DOHH2 (cell line): ENCODE data around the gene KCNK5.

Experiments used
- H3F3A ChIP-seq: fragments of 200-600 bp; sonication (generic), shearing (Covaris generic); 2 replicates; pipeline ENCODE4 v1.6.0; 2016; ENCODE audit warnings: antibody characterized with exemption, mild to moderate bottlenecking; ENCODE audit not compliant: control insufficient read depth, insufficient read depth
- H3K27ac ChIP-seq: fragments of 200-600 bp; sonication (generic); 2 replicates; pipeline ENCODE4 v1.5.1; 2014; ENCODE audit warnings: low read depth, mild to moderate bottlenecking, low read length, moderate library complexity
- H3K27me3 ChIP-seq: fragments of 200-600 bp; sonication (generic); 2 replicates; pipeline ENCODE4 v1.6.1; 2014; ENCODE audit warnings: mild to moderate bottlenecking, low read length, mixed read lengths; ENCODE audit not compliant: control insufficient read depth
- H3K36me3 ChIP-seq: fragments of 200-600 bp; sonication (generic); 2 replicates; pipeline ENCODE4 v1.6.1; 2014; ENCODE audit warnings: mild to moderate bottlenecking, low read length, moderate library complexity, mixed read lengths; ENCODE audit not compliant: control insufficient read depth
- H3K4me1 ChIP-seq: fragments of 200-600 bp; sonication (generic); 2 replicates; pipeline ENCODE4 v1.6.1; 2014; ENCODE audit warnings: mild to moderate bottlenecking, low read length, mixed read lengths; ENCODE audit not compliant: control insufficient read depth
- H3K4me2 ChIP-seq: fragments of 200-600 bp; sonication (generic); 2 replicates; pipeline ENCODE4 v1.6.0; 2014; ENCODE audit warnings: mild to moderate bottlenecking, low read length, moderate library complexity
- H3K4me3 ChIP-seq: fragments of 200-600 bp; sonication (generic); 2 replicates; pipeline ENCODE4 v1.5.1; 2014; ENCODE audit warnings: mild to moderate bottlenecking, low read length, mixed read lengths
- H3K79me2 ChIP-seq: fragments of 200-600 bp; sonication (generic); 2 replicates; pipeline ENCODE4 v1.6.1; 2014; ENCODE audit warnings: mild to moderate bottlenecking, low read length, mixed read lengths; ENCODE audit not compliant: control insufficient read depth
- H3K9me2 ChIP-seq: fragments of 200-600 bp; sonication (generic); replicated peaks from 2 replicates; pipeline ENCODE4 v1.6.1; 2014; ENCODE audit warnings: mild to moderate bottlenecking, low read length, mixed read lengths; ENCODE audit not compliant: control insufficient read depth
- H3K9me3 ChIP-seq: fragments of 200-600 bp; sonication (generic); 2 replicates; pipeline ENCODE4 v1.6.1; 2014; ENCODE audit warnings: antibody characterized with exemption, low read length, mixed read lengths; ENCODE audit not compliant: control insufficient read depth, insufficient read depth
- H4K20me1 ChIP-seq: fragments of 200-600 bp; sonication (generic); 2 replicates; pipeline ENCODE4 v1.6.0; 2014; ENCODE audit warnings: low read depth, mild to moderate bottlenecking, antibody characterized with exemption, low read length, moderate library complexity; ENCODE audit not compliant: control insufficient read depth, insufficient read depth
- CTCF ChIP-seq: fragments of 200-600 bp; sonication (generic); IDR thresholded peaks from one replicate; pipeline ENCODE4 v1.5.1; 2014; ENCODE audit warnings: antibody characterized with exemption, mild to moderate bottlenecking, low read depth, low read length; ENCODE audit not compliant: poor library complexity, severe bottlenecking
- EZH2phosphoT487 ChIP-seq: fragments of 200-600 bp; sonication (generic); IDR thresholded peaks from 2 replicates; pipeline ENCODE4 v1.6.1; 2017; ENCODE audit warnings: borderline replicate concordance, mild to moderate bottlenecking, antibody characterized with exemption, low read length, moderate library complexity, mixed read lengths

Gene KCNK5

GRCh38 chr6:39152262-39152661 lies 77.0 kb downstream of the KCNK5 start:
- no peak overlapping the region for H3K4me3 ChIP-seq
- no peaks in the 10 kb centered on the region for H3K4me1 ChIP-seq
- H3K9me2 ChIP-seq: no peaks in the 10 kb centered on the region
- H3K79me2 ChIP-seq: no peaks in the 10 kb centered on the region
- no peaks in the 10 kb centered on the region for H4K20me1 ChIP-seq
- no peaks in the 10 kb centered on the region for H3F3A ChIP-seq
- H3K36me3 ChIP-seq: no peaks in the 10 kb centered on the region
- H3K4me2 ChIP-seq: no peak overlapping the region
- no peak overlapping the region for H3K27ac ChIP-seq
- peaks cover 7% of the 10 kb centered on the region; the same call in 1 of the 2 replicates for H3K27me3 ChIP-seq
- no peaks in the 10 kb centered on the region for H3K9me3 ChIP-seq
- no peak for TF ChIP-seq EZH2phosphoT487
- no peak for TF ChIP-seq CTCF

GRCh38 chr6:39151211-39151610 lies 78.1 kb downstream of the KCNK5 start:
- Histone ChIP-seq H3K79me2 (no peaks in the 10 kb centered on the region), H4K20me1 (no peaks in the 10 kb centered on the region), H3K27me3 (peaks cover 7% of the 10 kb centered on the region; the same call in 1 of the 2 replicates), H3K4me1 (no peaks in the 10 kb centered on the region), H3K36me3 (no peaks in the 10 kb centered on the region), H3K27ac (no peak overlapping the region), H3K9me3 (no peaks in the 10 kb centered on the region), H3K4me2 (no peak overlapping the region), H3K4me3 (no peak overlapping the region), H3F3A (no peaks in the 10 kb centered on the region), H3K9me2 (no peaks in the 10 kb centered on the region)
- TF ChIP-seq CTCF (no peak), EZH2phosphoT487 (no peak)

GRCh38 chr6:39144481-39145173 lies 84.6 kb downstream of the KCNK5 start:
- Histone ChIP-seq H3K27me3 (peaks cover 3% of the 10 kb centered on the region; the same call in 1 of the 2 replicates), H3K4me3 (no peak overlapping the region), H4K20me1 (no peaks in the 10 kb centered on the region), H3K9me3 (no peaks in the 10 kb centered on the region), H3K79me2 (no peaks in the 10 kb centered on the region), H3K4me1 (no peaks in the 10 kb centered on the region), H3K36me3 (no peaks in the 10 kb centered on the region), H3K9me2 (no peaks in the 10 kb centered on the region), H3F3A (no peaks in the 10 kb centered on the region), H3K27ac (no peak overlapping the region), H3K4me2 (no peak overlapping the region)
- no peak for TF ChIP-seq CTCF
- no peak for TF ChIP-seq EZH2phosphoT487
